OCI-LY7 (cell line): ENCODE measurements around the gene PKD1. TPM values are rescaled to one million over a fixed set of nuclear protein-coding genes. Genes with fewer than 3 reads are reported as not detected.

Experiments used
- BruUV-seq: library from RNA; stranded (reverse); fragments of 400-500 nt; replicated peaks from 2 replicates; lab custom pipeline; 2021; lab: Mats Ljungman, UMichigan
- CTCF ChIA-PET: fragments of 300-600 bp; sonication (Branson Sonifier 250); formaldehyde crosslinking; loops from one replicate; lab custom pipeline; 2022; ENCODE audit warnings: antibody characterized with exemption; ENCODE audit not compliant: unreplicated experiment; lab: Charles Lee
- POLR2A ChIA-PET: fragments of 300-600 bp; sonication (Branson Sonifier 250); formaldehyde crosslinking; loops from one replicate; lab custom pipeline; 2022; ENCODE audit warnings: antibody characterized with exemption; lab: Charles Lee
- DNase-seq: peaks from one replicate; pipeline ENCODE4 v3.0.0-alpha.2; 2015; ENCODE audit warnings: low spot score
- H2AFZ ChIP-seq: fragments of 200-600 bp; sonication (generic), shearing (Covaris generic); 2 replicates; pipeline ENCODE4 v1.6.1; 2014; ENCODE audit warnings: mild to moderate bottlenecking, antibody characterized with exemption, low read length, moderate library complexity
- H3K27ac ChIP-seq: fragments of 200-600 bp; sonication (generic); 2 replicates; pipeline ENCODE4 v1.5.1; 2014; ENCODE audit warnings: mixed run types, low read depth, mild to moderate bottlenecking, moderate library complexity, low read length, inconsistent platforms; ENCODE audit not compliant: poor library complexity, severe bottlenecking
- H3K36me3 ChIP-seq: fragments of 200-600 bp; sonication (generic); 2 replicates; pipeline ENCODE4 v1.6.1; 2014; ENCODE audit warnings: mild to moderate bottlenecking, antibody characterized with exemption, low read length, moderate library complexity, mixed read lengths; ENCODE audit not compliant: insufficient read depth
- H3K4me1 ChIP-seq: fragments of 200-600 bp; sonication (generic); 2 replicates; pipeline ENCODE4 v1.5.1; 2014; ENCODE audit warnings: mild to moderate bottlenecking, low read length; ENCODE audit not compliant: insufficient read depth, poor library complexity, severe bottlenecking
- H3K4me2 ChIP-seq: fragments of 200-600 bp; sonication (generic); 2 replicates; pipeline ENCODE4 v1.6.1; 2014; ENCODE audit warnings: mild to moderate bottlenecking, low read length
- H3K4me3 ChIP-seq: fragments of 200-600 bp; sonication (generic); 2 replicates; pipeline ENCODE4 v1.5.1; 2014; ENCODE audit warnings: mild to moderate bottlenecking, low read depth, low read length; ENCODE audit not compliant: poor library complexity, severe bottlenecking
- H3K79me2 ChIP-seq: fragments of 200-600 bp; sonication (generic); 2 replicates; pipeline ENCODE4 v1.6.1; 2016; ENCODE audit warnings: low read depth, mild to moderate bottlenecking, low read length, moderate library complexity, mixed read lengths; ENCODE audit not compliant: insufficient read depth
- H3K9me2 ChIP-seq: fragments of 200-600 bp; sonication (generic); 2 replicates; pipeline ENCODE4 v1.6.1; 2016; ENCODE audit warnings: mild to moderate bottlenecking, low read length, mixed read lengths; ENCODE audit not compliant: insufficient read depth
- H3K9me3 ChIP-seq: fragments of 200-600 bp; sonication (generic); 2 replicates; pipeline ENCODE4 v1.6.1; 2014; ENCODE audit warnings: mild to moderate bottlenecking, mixed run types, low read length, mixed read lengths
- H4K20me1 ChIP-seq: fragments of 200-600 bp; sonication (generic); 2 replicates; pipeline ENCODE4 v1.6.1; 2014; ENCODE audit warnings: mild to moderate bottlenecking, antibody characterized with exemption, low read length, moderate library complexity, mixed read lengths; ENCODE audit not compliant: insufficient read depth
- EZH2phosphoT487 ChIP-seq: fragments of 200-600 bp; sonication (generic); IDR thresholded peaks from 2 replicates; pipeline ENCODE4 v1.6.1; 2018; ENCODE audit warnings: low read depth, borderline replicate concordance, mild to moderate bottlenecking, mixed run types, antibody characterized with exemption, low read length, moderate library complexity, mixed read lengths
- intact Hi-C: fragments of 100-400 bp; cut with micrococcal nuclease; formaldehyde crosslinking; loops from one replicate; pipeline ENCODE4 v1.10.0; 2022; ENCODE audit not compliant: unreplicated experiment
- total RNA-seq, 2 experiments: library from RNA; depleted of rRNA in 1 of 2; stranded (reverse); fragments of >200 nt in 1 of 2; shearing (Covaris generic) in 1 of 2; gene quantifications; 2 replicates each; pipeline ENCODE4 v1.2.3, GENCODE V29; 2014 to 2022
- TF ChIP-seq, protein P1 (sequence below): fragments of 200-600 bp; sonication (generic); conservative IDR thresholded peaks from 2 replicates; pipeline ENCODE4 v1.5.1; 2014; ENCODE audit warnings: mild to moderate bottlenecking, antibody characterized with exemption, low read length, moderate library complexity, mixed read lengths

The PKD1 gene
- total RNA-seq, 2 experiments from 2014 or later, result 87.4 to 112 TPM

DNA sequence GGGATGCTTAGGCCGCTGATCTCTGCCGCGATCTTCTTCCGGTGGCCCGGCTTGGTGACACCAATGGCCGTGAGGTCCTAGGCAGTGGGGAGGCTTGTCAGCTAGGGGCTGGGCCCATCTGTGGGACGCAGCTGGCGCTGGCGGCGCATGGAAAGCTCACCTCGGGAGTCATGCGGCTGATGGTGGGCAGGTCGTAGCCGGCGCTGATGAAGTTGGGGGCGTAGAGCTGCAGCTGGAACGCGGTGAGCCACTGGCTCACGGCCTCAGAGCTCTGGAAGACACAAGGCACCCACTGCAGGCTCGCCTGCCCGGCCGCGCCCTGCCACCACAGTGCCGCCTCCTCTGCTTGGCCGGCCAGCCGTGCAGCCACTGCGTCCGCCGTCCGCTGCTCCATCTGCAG, 48.0 kb upstream of the PKD1 start:
- Histone ChIP-seq H4K20me1 (no peaks in the 10 kb centered on the region), H3K4me2 (no peak overlapping the region), H3K4me1 (no peaks in the 10 kb centered on the region), H3K9me2 (no peaks in the 10 kb centered on the region), H2AFZ (no peak overlapping the region), H3K4me3 (no peak overlapping the region), H3K36me3 (peaks cover 12% of the 10 kb centered on the region), H3K9me3 (no peaks in the 10 kb centered on the region), H3K79me2 (no peaks in the 10 kb centered on the region), H3K27ac (no peak overlapping the region)
- DNase-seq, result no peak
- ChIA-PET POLR2A (no interaction called here), CTCF (no interaction called here)
- intact Hi-C loops, result no loop called here
- TF ChIP-seq, protein P1, sequence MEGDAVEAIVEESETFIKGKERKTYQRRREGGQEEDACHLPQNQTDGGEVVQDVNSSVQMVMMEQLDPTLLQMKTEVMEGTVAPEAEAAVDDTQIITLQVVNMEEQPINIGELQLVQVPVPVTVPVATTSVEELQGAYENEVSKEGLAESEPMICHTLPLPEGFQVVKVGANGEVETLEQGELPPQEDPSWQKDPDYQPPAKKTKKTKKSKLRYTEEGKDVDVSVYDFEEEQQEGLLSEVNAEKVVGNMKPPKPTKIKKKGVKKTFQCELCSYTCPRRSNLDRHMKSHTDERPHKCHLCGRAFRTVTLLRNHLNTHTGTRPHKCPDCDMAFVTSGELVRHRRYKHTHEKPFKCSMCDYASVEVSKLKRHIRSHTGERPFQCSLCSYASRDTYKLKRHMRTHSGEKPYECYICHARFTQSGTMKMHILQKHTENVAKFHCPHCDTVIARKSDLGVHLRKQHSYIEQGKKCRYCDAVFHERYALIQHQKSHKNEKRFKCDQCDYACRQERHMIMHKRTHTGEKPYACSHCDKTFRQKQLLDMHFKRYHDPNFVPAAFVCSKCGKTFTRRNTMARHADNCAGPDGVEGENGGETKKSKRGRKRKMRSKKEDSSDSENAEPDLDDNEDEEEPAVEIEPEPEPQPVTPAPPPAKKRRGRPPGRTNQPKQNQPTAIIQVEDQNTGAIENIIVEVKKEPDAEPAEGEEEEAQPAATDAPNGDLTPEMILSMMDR, result no peak
- no peak for TF ChIP-seq EZH2phosphoT487
- BruUV-seq, result no TSS peak

DNA sequence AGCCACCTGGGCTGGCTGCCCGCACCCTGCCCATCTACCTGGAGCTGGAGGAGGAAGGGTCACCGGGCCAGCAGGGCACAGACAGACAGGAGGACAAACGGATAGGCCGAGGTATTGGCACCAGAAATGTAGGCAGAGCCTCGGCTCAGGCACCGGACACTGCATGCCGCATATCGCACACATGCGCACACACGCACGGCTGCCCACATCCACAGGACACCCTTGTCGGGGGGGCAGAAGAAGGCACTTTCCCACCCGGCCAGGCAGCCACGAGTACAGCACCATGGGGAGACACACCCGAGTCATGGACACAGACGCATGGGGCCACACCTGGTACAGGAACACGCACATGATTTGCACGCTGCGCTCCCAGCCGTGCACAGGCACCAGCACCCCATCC, 46.3 kb upstream of the PKD1 start:
- Histone ChIP-seq H3K9me2 (no peaks in the 10 kb centered on the region), H3K79me2 (no peaks in the 10 kb centered on the region), H2AFZ (no peak overlapping the region), H3K36me3 (peaks cover 29% of the 10 kb centered on the region), H3K4me3 (no peak overlapping the region), H3K4me2 (no peak overlapping the region), H4K20me1 (no peaks in the 10 kb centered on the region), H3K4me1 (no peaks in the 10 kb centered on the region), H3K27ac (no peak overlapping the region), H3K9me3 (no peaks in the 10 kb centered on the region)
- intact Hi-C loops, result no loop called here
- TF ChIP-seq, protein P1, result no peak
- TF ChIP-seq EZH2phosphoT487, result no peak
- ChIA-PET POLR2A (no interaction called here), CTCF (no interaction called here)
- BruUV-seq, result no TSS peak
- DNase-seq, result no peak

- no peaks in the 10 kb centered on the region for H3K9me2 ChIP-seq
- CTCF ChIA-PET, result interaction anchor here (0.6 kb wide), 1 partner anchor 9 kb away, joined by 3 read pairs; no protein-coding TSS in a partner anchor
- H3K4me2 ChIP-seq, result no peak overlapping the region
- BruUV-seq, result no TSS peak
- no peak overlapping the region for H3K27ac ChIP-seq
- intact Hi-C loops, result no loop called here
- no peaks in the 10 kb centered on the region for H4K20me1 ChIP-seq
- POLR2A ChIA-PET, result no interaction called here
- no peak overlapping the region for H2AFZ ChIP-seq
- H3K4me3 ChIP-seq, result no peak overlapping the region
- no peaks in the 10 kb centered on the region for H3K4me1 ChIP-seq
- DNase-seq, result no peak
- TF ChIP-seq, protein P1, result no peak
- TF ChIP-seq EZH2phosphoT487, result no peak
- H3K9me3 ChIP-seq, result no peaks in the 10 kb centered on the region
- H3K79me2 ChIP-seq, result no peaks in the 10 kb centered on the region
- H3K36me3 ChIP-seq, result peaks cover 34% of the 10 kb centered on the region
Measured at GRCh38 chr16:2180962-2181923, 45.5 kb upstream of the PKD1 start.
